HEK293 (cell line): ENCODE results near the gene NFE2L2.

Source experiments
- HOXC10 ChIP-seq: sonication (generic); formaldehyde crosslinking; IDR thresholded peaks from 2 replicates; pipeline ENCODE4 v1.8.1; 2023; ENCODE audit warnings: mild to moderate bottlenecking, missing genetic modification reagents
- HOXD13 ChIP-seq: sonication (generic); formaldehyde crosslinking; IDR thresholded peaks from 2 replicates; pipeline ENCODE4 v1.8.0; 2022; ENCODE audit warnings: missing genetic modification reagents, borderline replicate concordance
- MYNN ChIP-seq: fragments of 450-650 bp; formaldehyde crosslinking; IDR thresholded peaks from 2 replicates; pipeline ENCODE4 v1.5.1; 2016; ENCODE audit warnings: missing biosample characterization, missing genetic modification characterization, borderline replicate concordance
- MZF1 ChIP-seq: fragments of 450-650 bp; formaldehyde crosslinking; IDR thresholded peaks from 2 replicates; pipeline ENCODE4 v1.5.1; 2017; ENCODE audit warnings: missing biosample characterization, missing genetic modification characterization, borderline replicate concordance
- OSR2 ChIP-seq: fragments of 450-650 bp; formaldehyde crosslinking; IDR thresholded peaks from 2 replicates; pipeline ENCODE4 v1.5.1; 2016; ENCODE audit warnings: missing biosample characterization, missing genetic modification characterization
- SCRT1 ChIP-seq: fragments of 450-650 bp; formaldehyde crosslinking; IDR thresholded peaks from 2 replicates; pipeline ENCODE4 v1.5.1; 2016; ENCODE audit warnings: missing biosample characterization, missing genetic modification characterization, borderline replicate concordance
- SP2 ChIP-seq: fragments of 450-650 bp; formaldehyde crosslinking; IDR thresholded peaks from 2 replicates; pipeline ENCODE4 v1.5.1; 2016; ENCODE audit warnings: missing biosample characterization, missing genetic modification characterization
- ZBTB20 ChIP-seq: fragments of 450-650 bp; formaldehyde crosslinking; IDR thresholded peaks from 2 replicates; pipeline ENCODE4 v1.5.1; 2016; ENCODE audit warnings: missing biosample characterization, missing genetic modification characterization
- ZBTB21 ChIP-seq: fragments of 450-650 bp; formaldehyde crosslinking; IDR thresholded peaks from 2 replicates; pipeline ENCODE4 v1.5.1; 2017; ENCODE audit warnings: missing biosample characterization, missing genetic modification characterization
- ZBTB48 ChIP-seq: fragments of 450-650 bp; formaldehyde crosslinking; IDR thresholded peaks from 2 replicates; pipeline ENCODE4 v1.5.1; 2016; ENCODE audit warnings: missing biosample characterization, missing genetic modification characterization
- ZBTB8A ChIP-seq: fragments of 450-650 bp; formaldehyde crosslinking; IDR thresholded peaks from 2 replicates; pipeline ENCODE4 v1.5.1; 2016; ENCODE audit warnings: missing biosample characterization, missing genetic modification characterization
- ZNF121 ChIP-seq: fragments of 450-650 bp; formaldehyde crosslinking; IDR thresholded peaks from 2 replicates; pipeline ENCODE4 v1.5.1; 2016; ENCODE audit warnings: missing biosample characterization, missing genetic modification characterization
- ZNF169 ChIP-seq: fragments of 450-650 bp; formaldehyde crosslinking; IDR thresholded peaks from 2 replicates; pipeline ENCODE4 v1.5.1; 2016; ENCODE audit warnings: missing biosample characterization, missing genetic modification characterization
- ZNF184 ChIP-seq: fragments of 450-650 bp; IDR thresholded peaks from 2 replicates; pipeline ENCODE4 v1.5.1; 2018; ENCODE audit warnings: missing biosample characterization, mild to moderate bottlenecking, missing genetic modification characterization
- ZNF239 ChIP-seq: fragments of 450-650 bp; formaldehyde crosslinking; IDR thresholded peaks from 2 replicates; pipeline ENCODE4 v1.5.1; 2016; ENCODE audit warnings: missing biosample characterization, missing genetic modification characterization
- ZNF24 ChIP-seq: fragments of 450-650 bp; formaldehyde crosslinking; IDR thresholded peaks from 2 replicates; pipeline ENCODE4 v1.5.1; 2016; ENCODE audit warnings: missing biosample characterization, missing genetic modification characterization
- ZNF311 ChIP-seq: fragments of 450-650 bp; formaldehyde crosslinking; IDR thresholded peaks from 2 replicates; pipeline ENCODE4 v1.5.1; 2017; ENCODE audit warnings: missing biosample characterization, missing genetic modification characterization, borderline replicate concordance
- ZNF510 ChIP-seq: fragments of 450-650 bp; formaldehyde crosslinking; IDR thresholded peaks from 2 replicates; pipeline ENCODE4 v1.5.1; 2018; ENCODE audit warnings: mild to moderate bottlenecking, missing genetic modification characterization, missing biosample characterization; ENCODE audit not compliant: insufficient replicate concordance
- ZNF529 ChIP-seq: fragments of 450-650 bp; formaldehyde crosslinking; IDR thresholded peaks from 2 replicates; pipeline ENCODE4 v1.5.1; 2017; ENCODE audit warnings: missing genetic modification characterization, missing biosample characterization; ENCODE audit not compliant: insufficient replicate concordance
- ZNF548 ChIP-seq: fragments of 450-650 bp; formaldehyde crosslinking; IDR thresholded peaks from 2 replicates; pipeline ENCODE4 v1.5.1; 2016; ENCODE audit warnings: missing biosample characterization, missing genetic modification characterization
- ZNF558 ChIP-seq: fragments of 450-650 bp; formaldehyde crosslinking; IDR thresholded peaks from 2 replicates; pipeline ENCODE4 v1.5.1; 2016; ENCODE audit warnings: missing biosample characterization, missing genetic modification characterization
- ZNF560 ChIP-seq: fragments of 450-650 bp; formaldehyde crosslinking; IDR thresholded peaks from 2 replicates; pipeline ENCODE4 v1.5.1; 2017; ENCODE audit warnings: missing biosample characterization, missing genetic modification characterization, borderline replicate concordance
- ZNF830 ChIP-seq: fragments of 450-650 bp; IDR thresholded peaks from 2 replicates; pipeline ENCODE4 v1.5.0; 2018; ENCODE audit warnings: missing biosample characterization, missing genetic modification characterization, low read depth, mild to moderate bottlenecking, moderate library complexity
- ZSCAN16 ChIP-seq: fragments of 450-650 bp; formaldehyde crosslinking; IDR thresholded peaks from 2 replicates; pipeline ENCODE4 v1.5.1; 2016; ENCODE audit warnings: missing biosample characterization, missing genetic modification characterization
- ZSCAN30 ChIP-seq: fragments of 450-650 bp; IDR thresholded peaks from 2 replicates; pipeline ENCODE4 v1.5.1; 2018; ENCODE audit warnings: missing biosample characterization, mild to moderate bottlenecking, missing genetic modification characterization, moderate library complexity
- TF ChIP-seq, protein P1 (sequence below): fragments of 450-650 bp; formaldehyde crosslinking; optimal IDR thresholded peaks from 2 replicates; pipeline ENCODE3; 2016; ENCODE audit warnings: missing biosample characterization, mild to moderate bottlenecking, missing genetic modification characterization
- TF ChIP-seq, protein P2 (sequence below): fragments of 450-650 bp; formaldehyde crosslinking; IDR thresholded peaks from 2 replicates; pipeline ENCODE4 v1.5.1; 2016; ENCODE audit warnings: missing biosample characterization, missing genetic modification characterization
- TF ChIP-seq, protein P3 (sequence below): fragments of 450-650 bp; IDR thresholded peaks from 2 replicates; pipeline ENCODE4 v1.5.1; 2018; ENCODE audit warnings: missing biosample characterization, mild to moderate bottlenecking, missing genetic modification characterization
- TF ChIP-seq, protein P4 (sequence below): fragments of 450-650 bp; formaldehyde crosslinking; IDR thresholded peaks from 2 replicates; pipeline ENCODE4 v1.5.1; 2016; ENCODE audit warnings: missing biosample characterization, missing genetic modification characterization
- TF ChIP-seq, protein P5 (sequence below): fragments of 450-650 bp; formaldehyde crosslinking; IDR thresholded peaks from 2 replicates; pipeline ENCODE4 v1.5.1; 2016; ENCODE audit warnings: missing biosample characterization, missing genetic modification characterization, low read depth
- TF ChIP-seq, protein P6 (sequence below): fragments of 450-650 bp; formaldehyde crosslinking; IDR thresholded peaks from 2 replicates; pipeline ENCODE4 v1.5.1; 2016; ENCODE audit warnings: missing biosample characterization, missing genetic modification characterization

Gene NFE2L2

DNA sequence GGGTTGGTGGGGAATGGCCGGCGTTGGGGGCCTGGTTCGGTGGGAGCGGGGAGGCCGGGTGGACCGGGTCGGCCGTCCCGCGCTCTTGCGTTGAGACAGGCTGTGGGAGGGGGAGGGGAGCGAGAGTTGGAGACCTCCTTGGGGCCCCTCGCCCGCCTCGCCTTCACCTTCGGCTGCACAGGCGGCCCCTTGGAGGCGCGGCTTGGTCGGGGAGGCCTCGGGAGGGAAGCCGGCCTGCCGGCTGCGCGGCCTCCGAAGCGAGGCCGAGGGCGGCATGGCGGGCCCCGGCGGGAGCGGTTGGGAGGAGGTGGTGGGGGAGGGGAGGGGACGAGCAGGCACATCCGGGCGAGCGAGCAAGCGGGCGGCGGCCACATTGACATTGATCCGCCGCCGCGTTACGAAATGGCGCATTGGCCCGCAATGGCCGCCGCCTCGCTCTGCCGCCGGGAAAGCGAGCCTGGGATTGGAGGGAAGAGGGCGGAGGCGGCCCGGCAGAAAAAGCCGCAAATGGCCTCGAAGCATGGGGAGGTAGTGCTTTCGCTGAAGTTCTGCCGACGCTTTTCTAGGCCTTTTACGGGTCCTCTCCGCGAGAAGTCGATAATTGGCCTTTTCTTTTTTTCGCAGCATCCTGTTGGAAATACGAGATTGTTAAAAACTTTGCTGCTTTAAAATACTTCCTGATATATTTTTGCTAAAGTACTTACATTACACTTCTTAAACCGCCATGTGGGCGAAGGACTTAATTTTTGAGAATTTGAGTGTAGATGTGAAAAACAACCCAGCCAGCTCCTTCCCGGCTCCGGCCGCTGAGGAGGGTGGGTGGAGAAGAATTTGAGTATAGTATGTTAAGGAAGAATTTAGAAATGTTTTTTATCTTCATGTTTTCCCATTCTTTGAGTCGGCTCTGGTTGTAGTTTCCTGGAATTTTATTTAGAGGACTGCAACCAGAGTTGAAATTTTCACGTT, 51.4 kb downstream of the NFE2L2 start (continued):
- TF ChIP-seq ZNF510 (tag by site-specific recombination) (no peak), ZNF830 (tag by site-specific recombination) (no peak), ZNF529 (tag by site-specific recombination) (no peak), ZBTB48 (0 out of 2 replicates have a peak, but pooled peaks have one; percentile 36), SP2 (tag by site-specific recombination) (peak; percentile 81), ZNF121 (tag by site-specific recombination) (no peak), HOXD13 (CRISPR knock-in tag) (no peak), ZBTB21 (no peak), ZNF311 (no peak), SCRT1 (tag by site-specific recombination) (no peak), ZNF169 (tag by site-specific recombination) (no peak), ZBTB8A (tag by site-specific recombination) (peak; percentile 81), MYNN (tag by site-specific recombination) (no peak), OSR2 (no peak), ZBTB20 (tag by site-specific recombination) (peak; percentile 43; the same call in 1 of the 2 replicates), ZNF558 (tag by site-specific recombination) (no peak), ZNF24 (tag by site-specific recombination) (no peak), ZNF239 (no peak), ZNF184 (tag by site-specific recombination) (no peak), ZNF548 (tag by site-specific recombination) (no peak), ZNF560 (tag by site-specific recombination) (no peak), ZSCAN16 (tag by site-specific recombination) (no peak), HOXC10 (no peak), ZSCAN30 (tag by site-specific recombination) (peak; percentile 90), MZF1 (no peak)
- TF ChIP-seq, protein P1, sequence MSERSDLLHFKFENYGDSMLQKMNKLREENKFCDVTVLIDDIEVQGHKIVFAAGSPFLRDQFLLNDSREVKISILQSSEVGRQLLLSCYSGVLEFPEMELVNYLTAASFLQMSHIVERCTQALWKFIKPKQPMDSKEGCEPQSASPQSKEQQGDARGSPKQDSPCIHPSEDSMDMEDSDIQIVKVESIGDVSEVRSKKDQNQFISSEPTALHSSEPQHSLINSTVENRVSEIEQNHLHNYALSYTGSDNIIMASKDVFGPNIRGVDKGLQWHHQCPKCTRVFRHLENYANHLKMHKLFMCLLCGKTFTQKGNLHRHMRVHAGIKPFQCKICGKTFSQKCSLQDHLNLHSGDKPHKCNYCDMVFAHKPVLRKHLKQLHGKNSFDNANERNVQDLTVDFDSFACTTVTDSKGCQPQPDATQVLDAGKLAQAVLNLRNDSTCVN (tag by site-specific recombination), result peak; percentile 67
- TF ChIP-seq, protein P2, sequence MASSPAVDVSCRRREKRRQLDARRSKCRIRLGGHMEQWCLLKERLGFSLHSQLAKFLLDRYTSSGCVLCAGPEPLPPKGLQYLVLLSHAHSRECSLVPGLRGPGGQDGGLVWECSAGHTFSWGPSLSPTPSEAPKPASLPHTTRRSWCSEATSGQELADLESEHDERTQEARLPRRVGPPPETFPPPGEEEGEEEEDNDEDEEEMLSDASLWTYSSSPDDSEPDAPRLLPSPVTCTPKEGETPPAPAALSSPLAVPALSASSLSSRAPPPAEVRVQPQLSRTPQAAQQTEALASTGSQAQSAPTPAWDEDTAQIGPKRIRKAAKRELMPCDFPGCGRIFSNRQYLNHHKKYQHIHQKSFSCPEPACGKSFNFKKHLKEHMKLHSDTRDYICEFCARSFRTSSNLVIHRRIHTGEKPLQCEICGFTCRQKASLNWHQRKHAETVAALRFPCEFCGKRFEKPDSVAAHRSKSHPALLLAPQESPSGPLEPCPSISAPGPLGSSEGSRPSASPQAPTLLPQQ (tag by site-specific recombination), result peak; percentile 90
- TF ChIP-seq, protein P3, sequence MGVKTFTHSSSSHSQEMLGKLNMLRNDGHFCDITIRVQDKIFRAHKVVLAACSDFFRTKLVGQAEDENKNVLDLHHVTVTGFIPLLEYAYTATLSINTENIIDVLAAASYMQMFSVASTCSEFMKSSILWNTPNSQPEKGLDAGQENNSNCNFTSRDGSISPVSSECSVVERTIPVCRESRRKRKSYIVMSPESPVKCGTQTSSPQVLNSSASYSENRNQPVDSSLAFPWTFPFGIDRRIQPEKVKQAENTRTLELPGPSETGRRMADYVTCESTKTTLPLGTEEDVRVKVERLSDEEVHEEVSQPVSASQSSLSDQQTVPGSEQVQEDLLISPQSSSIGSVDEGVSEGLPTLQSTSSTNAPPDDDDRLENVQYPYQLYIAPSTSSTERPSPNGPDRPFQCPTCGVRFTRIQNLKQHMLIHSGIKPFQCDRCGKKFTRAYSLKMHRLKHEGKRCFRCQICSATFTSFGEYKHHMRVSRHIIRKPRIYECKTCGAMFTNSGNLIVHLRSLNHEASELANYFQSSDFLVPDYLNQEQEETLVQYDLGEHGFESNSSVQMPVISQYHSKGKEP, result no peak
- TF ChIP-seq, protein P4, sequence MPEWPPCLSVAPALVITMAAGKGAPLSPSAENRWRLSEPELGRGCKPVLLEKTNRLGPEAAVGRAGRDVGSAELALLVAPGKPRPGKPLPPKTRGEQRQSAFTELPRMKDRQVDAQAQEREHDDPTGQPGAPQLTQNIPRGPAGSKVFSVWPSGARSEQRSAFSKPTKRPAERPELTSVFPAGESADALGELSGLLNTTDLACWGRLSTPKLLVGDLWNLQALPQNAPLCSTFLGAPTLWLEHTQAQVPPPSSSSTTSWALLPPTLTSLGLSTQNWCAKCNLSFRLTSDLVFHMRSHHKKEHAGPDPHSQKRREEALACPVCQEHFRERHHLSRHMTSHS (tag by site-specific recombination), result no peak
- TF ChIP-seq, protein P5, sequence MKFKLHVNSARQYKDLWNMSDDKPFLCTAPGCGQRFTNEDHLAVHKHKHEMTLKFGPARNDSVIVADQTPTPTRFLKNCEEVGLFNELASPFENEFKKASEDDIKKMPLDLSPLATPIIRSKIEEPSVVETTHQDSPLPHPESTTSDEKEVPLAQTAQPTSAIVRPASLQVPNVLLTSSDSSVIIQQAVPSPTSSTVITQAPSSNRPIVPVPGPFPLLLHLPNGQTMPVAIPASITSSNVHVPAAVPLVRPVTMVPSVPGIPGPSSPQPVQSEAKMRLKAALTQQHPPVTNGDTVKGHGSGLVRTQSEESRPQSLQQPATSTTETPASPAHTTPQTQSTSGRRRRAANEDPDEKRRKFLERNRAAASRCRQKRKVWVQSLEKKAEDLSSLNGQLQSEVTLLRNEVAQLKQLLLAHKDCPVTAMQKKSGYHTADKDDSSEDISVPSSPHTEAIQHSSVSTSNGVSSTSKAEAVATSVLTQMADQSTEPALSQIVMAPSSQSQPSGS, result no peak
- TF ChIP-seq, protein P6, sequence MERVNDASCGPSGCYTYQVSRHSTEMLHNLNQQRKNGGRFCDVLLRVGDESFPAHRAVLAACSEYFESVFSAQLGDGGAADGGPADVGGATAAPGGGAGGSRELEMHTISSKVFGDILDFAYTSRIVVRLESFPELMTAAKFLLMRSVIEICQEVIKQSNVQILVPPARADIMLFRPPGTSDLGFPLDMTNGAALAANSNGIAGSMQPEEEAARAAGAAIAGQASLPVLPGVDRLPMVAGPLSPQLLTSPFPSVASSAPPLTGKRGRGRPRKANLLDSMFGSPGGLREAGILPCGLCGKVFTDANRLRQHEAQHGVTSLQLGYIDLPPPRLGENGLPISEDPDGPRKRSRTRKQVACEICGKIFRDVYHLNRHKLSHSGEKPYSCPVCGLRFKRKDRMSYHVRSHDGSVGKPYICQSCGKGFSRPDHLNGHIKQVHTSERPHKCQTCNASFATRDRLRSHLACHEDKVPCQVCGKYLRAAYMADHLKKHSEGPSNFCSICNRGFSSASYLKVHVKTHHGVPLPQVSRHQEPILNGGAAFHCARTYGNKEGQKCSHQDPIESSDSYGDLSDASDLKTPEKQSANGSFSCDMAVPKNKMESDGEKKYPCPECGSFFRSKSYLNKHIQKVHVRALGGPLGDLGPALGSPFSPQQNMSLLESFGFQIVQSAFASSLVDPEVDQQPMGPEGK (tag by site-specific recombination), result peak; percentile 69
